HG02870 (cell line): Measurements from ENCODE around the gene ACVR2A.

Experiments
- ATAC-seq: cut with Tn5 transposase; IDR thresholded peaks from one replicate; pipeline ENCODE4 v1.9.1; 2021; ENCODE audit warnings: mild to moderate bottlenecking, moderate library complexity; ENCODE audit not compliant: unreplicated experiment

The ACVR2A gene

GRCh38 chr2:147844697-147845410 is at the start of gene ACVR2A:
ACVR2A (plus strand) TSS chr2:147845029; CDS start chr2:147845153, 124 bp downstream.
- peak; percentile 29 for ATAC-seq

GRCh38 chr2:147800316-147800715 is 44.5 kb upstream of the ACVR2A start:
- ATAC-seq, result no peak

- ATAC-seq, result no peak
These were observed 38.0 kb upstream of the ACVR2A start for GRCh38 chr2:147806846-147807245.

GRCh38 chr2:147808520-147808919 is 36.3 kb upstream of the ACVR2A start:
- no peak for ATAC-seq

- no peak for ATAC-seq
These were observed 33.7 kb upstream of the ACVR2A start for GRCh38 chr2:147810883-147811765.

- ATAC-seq, result no peak
These were observed 26.1 kb upstream of the ACVR2A start for GRCh38 chr2:147818741-147819140.

- ATAC-seq, result no peak
These were observed 20.2 kb upstream of the ACVR2A start for GRCh38 chr2:147824620-147825019.

- ATAC-seq, result no peak
These were observed 18.3 kb upstream of the ACVR2A start for GRCh38 chr2:147826278-147827087.

- ATAC-seq, result no peak
These were observed 17.8 kb upstream of the ACVR2A start for GRCh38 chr2:147827088-147827375.

GRCh38 chr2:147829106-147829505 is 15.7 kb upstream of the ACVR2A start:
- no peak for ATAC-seq

GRCh38 chr2:147836099-147836498 is 8.7 kb upstream of the ACVR2A start:
- no peak for ATAC-seq

- no peak for ATAC-seq
These were observed 1.4 kb upstream of the ACVR2A start for GRCh38 chr2:147843391-147843863.

GRCh38 chr2:147843864-147844696 is 749 bp upstream of the ACVR2A start:
- peak; percentile 68 for ATAC-seq

- ATAC-seq, result peak; percentile 52
These were observed 662 bp downstream of the ACVR2A start for GRCh38 chr2:147845411-147845971.

- ATAC-seq, result no peak
These were observed 1.7 kb downstream of the ACVR2A start for GRCh38 chr2:147846412-147847081.

GRCh38 chr2:147847746-147848391 is 3.0 kb downstream of the ACVR2A start:
- no peak for ATAC-seq

GRCh38 chr2:147850838-147851237 is 6.0 kb downstream of the ACVR2A start:
- no peak for ATAC-seq

GRCh38 chr2:147851244-147851930 is 6.6 kb downstream of the ACVR2A start:
- ATAC-seq, result no peak
